ENCODE data around the gene CELF4.

Gene CELF4

DNA sequence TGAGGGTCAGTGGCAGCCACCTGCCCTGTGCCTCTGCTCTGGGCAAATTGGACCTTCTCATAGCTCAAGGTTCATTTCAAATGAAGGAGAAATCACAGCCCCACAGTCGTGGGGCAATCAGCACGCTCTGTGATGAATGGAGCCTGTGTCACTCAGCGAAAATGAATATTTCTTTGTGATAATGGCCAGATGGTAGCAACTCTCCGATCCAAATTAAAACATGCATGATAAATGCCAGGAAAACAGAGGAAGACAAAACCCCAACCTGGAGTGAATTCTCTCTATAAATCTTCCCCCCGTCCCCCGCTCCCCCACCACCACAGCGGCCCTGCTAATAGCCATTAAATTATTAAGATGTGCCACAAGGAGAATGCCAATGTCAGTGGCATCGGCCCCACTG, 258.4 kb downstream of the CELF4 start:
- no peak for DNase-seq

DNA sequence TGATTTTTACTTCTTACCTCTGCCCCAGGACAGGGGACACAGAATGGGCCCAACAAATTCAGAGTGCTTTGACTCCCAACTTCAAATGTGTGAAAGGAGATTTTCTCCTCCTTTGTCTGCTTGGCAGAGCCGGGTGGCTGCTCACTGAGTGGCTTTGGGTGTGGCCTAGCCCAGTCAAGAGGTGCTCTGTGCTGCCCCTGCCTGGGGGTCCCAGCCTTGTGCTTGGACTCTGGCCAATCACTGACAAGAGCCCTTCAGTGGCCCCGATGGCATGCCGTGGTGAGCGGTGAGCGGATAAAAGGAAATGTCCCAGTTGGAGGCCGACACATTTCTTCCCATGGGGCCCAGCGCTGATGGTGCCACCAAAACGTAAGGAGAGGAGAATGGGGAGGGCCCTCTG, 259.2 kb downstream of the CELF4 start:
- DNase-seq, result no peak

DNA sequence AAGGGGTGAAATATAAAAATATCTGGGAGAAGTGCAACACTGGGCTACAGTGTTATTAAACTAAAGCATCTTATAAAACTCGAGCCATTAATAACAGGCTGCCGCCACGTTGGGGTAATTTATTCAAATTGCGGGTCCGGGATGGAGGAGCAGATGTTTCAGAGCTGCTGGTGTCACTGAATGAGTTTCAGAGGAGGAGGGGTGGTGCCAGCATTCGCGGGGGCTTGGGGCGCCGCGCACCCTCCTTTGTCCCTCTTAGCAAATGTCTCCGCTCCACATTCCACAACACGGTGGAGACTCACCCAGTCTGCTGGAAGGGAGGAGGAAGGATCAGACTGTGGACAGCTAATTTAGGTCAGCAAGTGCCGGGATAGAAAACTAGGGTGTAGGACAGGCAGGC, 260.5 kb downstream of the CELF4 start:
- DNase-seq, result no peak

DNA sequence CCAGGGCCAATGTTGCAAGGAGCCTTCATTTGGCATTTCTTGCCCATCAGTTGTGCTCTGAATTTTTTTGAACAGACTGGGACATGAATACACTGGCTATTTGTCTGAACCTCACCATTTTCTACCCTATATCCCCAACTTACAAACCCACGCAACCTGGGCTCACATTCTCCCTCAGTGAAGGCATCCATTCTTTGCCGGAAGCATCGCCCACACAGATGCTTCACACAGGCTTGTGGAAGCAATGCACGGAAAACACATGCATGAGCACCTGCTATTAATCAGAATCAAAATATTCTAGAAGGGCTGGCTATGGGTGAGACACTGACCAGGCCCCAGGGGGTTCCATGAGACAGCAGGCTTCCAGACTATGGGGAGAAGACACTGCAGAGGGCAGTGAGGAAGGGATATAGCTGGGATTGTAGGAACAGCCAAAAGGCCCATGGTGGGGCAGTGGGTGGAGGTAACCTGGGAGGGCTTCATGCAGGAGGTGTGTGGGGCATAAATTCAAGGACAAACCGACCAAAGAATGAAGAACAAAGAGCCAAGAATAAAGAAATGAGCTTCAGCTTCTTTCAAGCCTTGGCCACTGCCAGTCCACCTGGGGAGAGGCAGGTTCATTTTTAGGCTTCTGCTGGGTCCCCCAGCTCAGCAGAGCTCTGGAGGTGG, 261.5 kb downstream of the CELF4 start:
- DNase-seq, result no peak

DNA sequence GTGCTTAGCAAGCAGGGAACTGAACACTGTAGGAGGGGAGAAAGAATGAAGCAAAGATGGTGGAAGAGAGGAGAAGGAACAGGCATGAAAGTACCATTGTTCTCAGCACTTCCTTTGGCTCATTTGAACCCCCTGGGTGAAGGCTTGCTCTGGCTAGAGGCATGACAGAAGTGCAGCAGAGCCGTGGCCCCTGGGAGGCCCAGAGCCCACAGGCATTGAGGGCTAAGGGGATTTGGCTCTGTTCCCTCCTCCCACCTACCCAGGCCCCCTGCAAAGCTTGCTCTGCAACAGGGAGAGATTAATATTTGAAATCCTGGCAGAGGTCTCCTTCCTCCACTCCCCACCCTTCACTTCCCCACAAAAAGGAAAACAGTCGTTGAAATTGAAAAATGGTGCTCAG, 262.6 kb downstream of the CELF4 start:
- no peak for DNase-seq

DNA sequence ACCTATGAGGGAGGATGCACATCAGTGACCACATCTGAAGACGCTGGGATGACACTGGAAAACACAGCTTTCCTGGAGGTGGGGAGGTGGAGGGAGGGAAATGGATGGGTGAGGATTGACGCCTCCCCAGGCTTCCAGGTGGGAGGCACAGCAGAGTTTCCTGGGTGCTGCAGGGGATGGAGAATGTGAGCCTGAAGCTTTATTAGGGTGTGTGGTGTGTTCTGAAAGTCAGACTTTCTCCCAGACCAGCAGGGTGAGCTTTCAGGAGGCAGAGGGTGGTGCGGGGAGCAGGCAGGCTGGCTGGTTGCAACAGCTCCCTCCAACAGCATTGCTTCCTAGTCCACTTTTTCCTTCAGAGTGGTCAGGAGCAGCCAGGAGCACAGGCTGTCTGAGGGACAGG, 263.1 kb downstream of the CELF4 start:
- no peak for DNase-seq

DNA sequence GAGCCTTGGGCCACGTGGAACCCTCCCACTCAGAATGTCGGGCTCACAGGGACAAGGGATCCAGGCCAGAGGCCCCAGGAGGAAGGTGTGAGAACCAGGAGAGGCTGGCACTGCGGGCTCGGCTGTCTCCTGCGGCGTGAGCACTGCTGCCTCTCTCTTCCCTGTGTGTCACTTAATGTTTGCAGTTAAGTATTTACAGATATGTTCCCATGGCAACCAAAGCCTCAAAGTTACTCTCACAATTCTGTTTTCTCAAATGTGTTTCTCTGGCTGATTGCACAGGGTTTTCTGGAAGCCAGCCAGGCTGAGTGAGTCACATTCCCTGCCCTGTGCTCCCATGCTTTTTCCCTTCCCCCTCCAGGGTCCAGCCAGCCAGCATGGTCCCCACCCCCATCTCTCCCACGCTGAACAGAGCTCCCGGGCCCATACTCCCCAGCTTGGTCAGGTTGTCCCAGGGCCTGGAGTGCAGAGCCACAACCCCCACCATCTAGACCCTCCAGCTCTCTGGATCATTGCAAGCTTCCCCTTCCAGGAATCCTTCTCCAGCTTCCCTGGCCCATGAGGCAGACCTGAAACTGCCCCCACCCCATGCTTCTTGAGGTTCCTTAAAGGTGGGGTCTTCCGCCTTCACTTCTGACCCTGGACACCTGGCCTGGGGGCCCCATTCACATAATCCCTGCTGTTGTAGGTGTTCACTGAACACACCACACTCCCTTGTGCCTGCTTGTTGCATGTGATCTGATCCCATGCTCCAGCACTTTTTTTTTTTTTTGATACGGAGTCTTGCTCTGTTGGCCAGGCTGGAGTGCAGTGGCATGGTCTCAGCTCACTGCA, 265.9 kb downstream of the CELF4 start:
- no peak for DNase-seq

DNA sequence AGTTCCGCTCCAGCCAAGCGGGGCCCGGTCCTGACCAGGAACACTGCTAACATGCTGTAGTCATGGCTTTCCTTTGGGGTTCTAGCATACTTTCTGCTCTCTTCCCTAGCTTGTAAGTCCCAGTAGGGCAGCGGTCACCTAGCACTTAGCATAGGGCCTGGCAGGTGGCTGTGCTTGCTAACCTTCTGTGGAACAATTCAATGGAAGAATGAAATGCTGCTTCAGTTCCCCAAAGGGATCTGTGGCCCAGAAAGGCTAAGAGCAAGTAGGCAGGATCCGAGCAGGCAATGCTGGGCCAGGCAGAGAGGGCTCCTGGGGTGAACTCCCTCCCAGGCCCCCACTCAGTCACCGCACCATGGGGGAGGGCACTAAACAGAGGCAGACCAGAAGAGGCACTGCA, 266.8 kb downstream of the CELF4 start:
- no peak for DNase-seq

DNA sequence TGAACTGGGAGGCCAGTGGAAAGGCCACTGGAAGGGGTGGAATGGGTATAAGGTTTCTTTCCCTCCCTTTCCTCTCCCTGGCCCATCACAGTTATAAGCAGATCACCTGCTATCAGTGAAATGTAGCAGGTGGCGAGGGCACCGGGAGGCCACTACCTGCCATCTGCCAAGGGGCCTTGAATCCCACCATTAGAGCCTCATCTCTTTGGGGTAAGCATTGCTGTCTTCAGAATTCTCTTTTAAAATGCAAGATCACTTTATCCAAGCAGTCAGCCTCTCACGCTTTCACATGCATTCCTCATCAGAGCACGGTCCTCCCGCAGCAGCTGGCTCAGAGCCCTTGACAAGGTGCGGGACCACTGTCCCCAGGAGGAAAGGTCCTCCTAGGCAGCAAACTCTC, 268.5 kb downstream of the CELF4 start:
- no peak for DNase-seq

DNA sequence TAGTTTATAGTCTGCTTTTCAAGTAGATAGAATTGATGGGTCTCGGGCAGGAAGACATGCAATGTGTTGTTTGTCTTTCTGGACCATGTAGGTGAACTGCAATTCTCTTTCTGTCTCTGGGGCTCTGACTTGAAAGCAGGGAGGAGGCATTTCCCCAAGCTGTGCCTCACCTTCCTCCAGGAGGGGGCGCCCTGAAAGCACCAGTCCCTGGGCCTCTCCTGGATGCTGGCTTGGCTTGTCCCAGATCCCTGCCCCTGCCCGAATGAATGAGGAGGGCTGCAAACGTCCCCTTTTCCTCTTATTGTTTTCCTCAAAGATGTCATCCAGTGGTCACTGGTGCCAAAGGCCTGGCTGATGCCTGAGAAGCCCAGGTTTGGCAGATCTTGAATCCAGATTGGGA, 270.6 kb downstream of the CELF4 start:
- no peak for DNase-seq

DNA sequence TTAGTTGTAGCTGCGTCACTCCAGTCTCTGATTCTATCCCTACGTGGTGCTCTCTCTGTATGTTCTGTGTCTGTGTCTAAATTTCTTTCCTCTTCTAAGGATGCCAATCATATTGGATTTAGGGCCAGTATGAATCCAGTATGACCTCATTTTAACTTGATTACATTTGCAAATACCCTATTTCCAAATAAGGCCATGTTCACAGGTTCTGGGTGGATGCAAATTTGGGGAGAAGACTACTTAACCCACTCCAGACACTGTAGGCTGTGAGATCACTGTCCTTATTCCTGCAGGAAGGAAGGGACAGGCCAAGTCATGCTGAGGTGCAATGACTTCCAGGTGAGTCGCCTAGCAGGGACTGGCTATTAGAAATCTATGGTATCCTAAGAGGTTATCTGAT, 272.2 kb downstream of the CELF4 start:
- DNase-seq, result no peak

DNA sequence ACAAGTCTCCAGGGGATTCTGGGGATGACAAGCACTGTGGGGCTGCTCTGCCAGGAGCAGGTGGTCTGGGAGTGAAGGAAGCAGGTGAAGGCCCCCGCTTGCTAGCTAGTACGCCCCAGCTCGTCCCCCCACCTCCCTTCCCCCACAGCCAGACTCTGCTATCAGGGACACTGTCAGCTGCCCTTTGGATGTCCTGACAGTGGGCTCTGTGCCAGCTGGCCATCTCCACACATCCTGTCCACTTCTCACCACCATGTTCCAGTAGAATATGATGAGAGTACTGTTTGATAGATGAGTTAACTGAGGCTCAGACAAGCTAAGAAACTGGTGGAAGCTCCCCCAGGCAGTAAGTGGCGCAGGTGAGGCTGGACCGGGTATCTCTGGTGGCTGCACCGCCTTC, 276.2 kb downstream of the CELF4 start:
- DNase-seq, result no peak

DNA sequence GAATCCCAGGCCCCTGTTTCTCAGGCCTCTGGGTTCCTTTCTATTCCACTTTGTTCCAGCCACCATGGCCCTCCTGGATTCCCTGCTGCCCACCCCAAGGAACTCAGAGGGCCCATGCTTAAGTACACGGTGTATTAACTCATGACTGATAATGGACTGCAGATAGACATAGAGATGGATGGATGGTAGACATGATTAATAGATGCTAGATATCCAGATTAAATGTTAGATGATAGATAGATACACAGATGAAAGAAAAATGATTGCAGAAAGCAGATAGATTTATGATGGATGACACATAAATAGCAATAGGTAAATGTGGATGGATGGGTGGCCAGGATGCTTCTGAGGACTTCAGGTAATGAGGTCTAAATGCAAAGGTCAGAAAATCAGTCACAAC, 278.0 kb downstream of the CELF4 start:
- no peak for DNase-seq

DNA sequence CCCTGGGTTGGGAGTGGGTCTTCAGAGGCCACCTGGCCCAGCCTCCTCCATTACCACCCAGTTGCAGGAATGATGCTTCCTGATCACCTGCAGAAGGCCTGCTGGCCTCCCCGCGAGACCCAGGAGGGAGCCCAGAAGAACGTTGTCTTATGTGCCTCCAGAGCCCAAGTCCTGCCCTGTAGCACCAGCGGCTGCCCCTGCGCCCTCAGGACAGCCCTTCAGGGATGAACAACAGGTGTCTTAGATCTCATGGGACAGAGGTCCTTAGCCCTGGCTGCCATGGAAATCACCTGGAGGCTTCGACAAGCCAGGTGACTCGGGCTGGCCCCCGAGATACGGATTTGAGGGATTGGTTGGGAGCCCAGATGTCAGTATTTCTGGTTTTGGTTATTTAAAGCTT, 278.8 kb downstream of the CELF4 start:
- DNase-seq, result no peak

DNA sequence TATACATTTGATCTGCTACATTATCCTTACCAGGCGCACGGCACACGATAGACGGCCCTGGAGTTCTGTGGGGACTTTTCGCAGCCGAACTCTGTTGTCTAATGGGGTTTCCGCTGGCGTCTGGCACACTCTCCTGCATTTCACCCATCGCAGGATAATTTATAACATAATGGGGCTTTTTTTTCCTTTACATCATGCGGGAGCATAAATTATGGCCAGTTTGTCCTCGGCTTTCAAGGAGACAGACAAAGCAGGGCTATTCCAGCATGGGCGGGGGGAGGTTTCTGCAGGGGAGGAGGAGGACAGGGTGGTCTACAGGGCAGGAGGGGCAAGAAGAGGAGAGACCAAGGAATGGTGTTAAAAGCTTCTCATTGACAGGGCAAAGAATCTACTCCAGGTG, 279.8 kb downstream of the CELF4 start:
- DNase-seq, result no peak

DNA sequence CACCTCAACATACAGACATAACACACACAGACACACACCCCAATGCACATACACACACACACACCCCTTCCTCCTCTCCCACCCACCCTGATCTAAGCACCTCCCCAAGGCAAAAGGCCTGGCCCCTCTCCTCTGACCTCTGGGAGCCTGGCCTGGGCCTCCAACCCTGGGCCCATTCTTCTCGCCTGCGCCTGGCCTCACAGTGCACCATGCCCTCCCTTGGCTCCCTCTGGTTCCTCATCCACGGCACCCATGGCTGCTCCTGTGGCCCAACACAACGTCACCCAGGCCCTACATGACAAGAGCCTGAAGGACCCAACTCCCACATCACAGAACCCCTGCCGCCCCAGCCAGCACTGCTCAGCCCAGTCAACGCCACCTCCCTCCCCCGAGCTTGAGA, 281.3 kb downstream of the CELF4 start:
- no peak for DNase-seq

DNA sequence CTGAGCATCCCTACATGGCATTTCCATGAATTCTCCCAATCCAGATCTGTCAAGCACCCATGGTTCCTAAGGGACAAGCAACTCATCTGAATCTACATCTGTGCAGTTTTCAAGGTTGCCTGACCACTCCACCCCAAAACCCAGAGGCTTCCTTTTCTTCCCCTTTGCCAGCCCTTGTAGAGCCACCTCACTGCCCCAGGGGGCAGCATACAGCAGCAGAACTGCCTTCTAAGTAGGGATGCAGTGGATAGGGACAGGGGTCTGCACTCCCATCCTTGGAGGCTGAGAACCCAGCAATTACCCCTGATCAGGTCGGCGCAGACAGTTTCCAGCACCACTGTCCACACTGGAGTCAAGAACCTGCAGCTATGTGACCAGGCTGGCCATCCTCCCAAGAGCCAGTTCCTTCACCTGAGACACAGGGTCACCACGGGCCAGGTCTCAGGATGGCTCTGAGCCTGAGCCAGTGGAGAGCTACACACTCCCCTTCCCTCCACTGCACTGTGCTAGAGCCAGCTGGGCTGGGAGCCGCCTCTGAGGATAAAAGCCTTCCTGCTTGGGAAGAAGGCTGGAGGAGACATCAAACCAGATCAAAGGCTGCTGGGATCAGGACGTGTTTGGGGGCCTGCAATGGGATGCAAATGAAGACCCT, 283.1 kb downstream of the CELF4 start:
- no peak for DNase-seq

DNA sequence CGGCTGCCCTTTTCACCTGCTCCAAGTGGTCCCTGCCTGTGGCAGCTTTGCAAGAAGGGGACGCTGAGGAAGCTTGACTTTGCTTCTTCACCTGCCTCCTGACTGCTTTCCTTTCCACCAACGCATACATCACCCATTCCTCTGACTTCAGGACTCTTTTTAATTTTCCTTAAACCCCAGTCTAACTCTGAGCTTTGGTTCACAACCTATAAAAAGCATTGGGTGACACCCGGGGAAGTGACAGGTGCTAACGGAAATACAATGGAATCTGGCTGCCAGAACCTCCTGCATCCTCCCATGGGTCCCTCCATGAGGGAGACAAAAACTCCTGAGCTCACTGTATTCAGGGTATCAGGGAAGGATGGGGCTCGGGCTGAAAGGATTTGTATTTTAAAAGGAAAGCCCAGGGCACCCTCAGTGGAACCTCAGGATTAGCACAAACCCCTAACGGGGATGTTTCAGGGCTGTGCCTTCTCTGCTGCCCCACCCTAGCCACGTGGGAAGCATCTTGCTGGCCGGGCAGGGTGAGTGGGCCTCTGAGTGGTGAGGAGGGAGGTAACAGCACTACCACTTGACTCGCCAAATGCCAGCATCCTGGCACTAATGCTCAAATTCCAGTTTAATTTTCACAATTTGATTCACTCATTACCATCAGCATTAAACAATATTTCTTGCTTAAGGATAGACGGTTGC, 284.8 kb downstream of the CELF4 start:
- DNase-seq, result no peak

DNA sequence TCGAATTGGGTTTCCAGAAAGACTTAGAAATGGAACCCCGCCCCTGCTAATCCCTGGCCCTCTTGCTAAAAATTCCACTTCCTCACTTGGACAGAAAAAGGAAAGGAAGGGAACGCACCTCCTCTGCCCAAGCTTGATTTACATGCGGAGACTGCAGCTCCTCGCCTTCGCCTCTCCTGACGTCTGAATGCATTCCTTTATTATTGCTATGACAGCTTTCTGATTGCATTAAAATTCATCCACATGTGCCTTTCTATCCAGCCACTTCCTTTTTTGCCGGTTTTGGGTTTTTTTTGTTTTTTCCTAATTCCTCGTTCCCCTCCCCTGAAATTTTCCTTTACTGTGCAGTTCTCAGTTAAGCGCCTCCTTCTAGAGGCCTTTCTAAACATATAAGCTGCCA, 287.8 kb downstream of the CELF4 start:
- no peak for DNase-seq

DNA sequence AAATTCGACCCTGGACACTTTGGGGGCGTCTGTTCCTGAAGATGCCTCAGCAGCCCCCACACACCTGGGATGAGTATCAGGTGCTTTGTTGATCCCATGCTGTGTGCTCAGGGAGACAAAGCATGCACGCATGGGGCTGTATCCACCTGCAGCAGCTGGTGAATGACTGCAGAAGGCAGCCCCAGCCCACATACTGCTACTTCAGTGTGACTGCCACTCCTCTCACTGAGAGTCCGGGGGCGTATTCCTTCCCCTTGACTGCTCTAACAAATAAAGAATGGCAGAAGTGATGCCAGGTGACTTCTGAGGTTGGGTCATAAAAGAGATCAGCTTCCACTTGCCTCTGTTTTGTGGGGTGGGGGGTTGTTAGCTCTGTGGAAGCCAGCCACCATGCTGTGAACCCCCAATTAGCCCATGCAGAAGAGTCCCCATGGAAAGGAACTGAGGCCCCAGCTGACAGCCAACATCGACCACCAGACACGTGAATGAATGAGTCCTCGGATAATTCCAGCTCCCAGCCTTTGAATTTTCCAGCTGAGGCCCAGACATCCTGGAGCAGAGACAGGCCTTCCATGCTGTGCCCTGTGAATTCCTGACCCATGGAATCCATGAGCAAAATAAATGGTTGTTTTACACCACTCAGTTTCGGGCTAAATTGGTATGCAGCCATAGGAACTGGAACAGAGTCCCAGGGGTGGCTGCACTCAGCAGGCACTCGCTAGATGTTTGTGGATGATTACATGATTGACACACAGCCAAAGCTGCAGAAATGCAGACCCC, 289.3 kb downstream of the CELF4 start:
- no peak for DNase-seq

DNA sequence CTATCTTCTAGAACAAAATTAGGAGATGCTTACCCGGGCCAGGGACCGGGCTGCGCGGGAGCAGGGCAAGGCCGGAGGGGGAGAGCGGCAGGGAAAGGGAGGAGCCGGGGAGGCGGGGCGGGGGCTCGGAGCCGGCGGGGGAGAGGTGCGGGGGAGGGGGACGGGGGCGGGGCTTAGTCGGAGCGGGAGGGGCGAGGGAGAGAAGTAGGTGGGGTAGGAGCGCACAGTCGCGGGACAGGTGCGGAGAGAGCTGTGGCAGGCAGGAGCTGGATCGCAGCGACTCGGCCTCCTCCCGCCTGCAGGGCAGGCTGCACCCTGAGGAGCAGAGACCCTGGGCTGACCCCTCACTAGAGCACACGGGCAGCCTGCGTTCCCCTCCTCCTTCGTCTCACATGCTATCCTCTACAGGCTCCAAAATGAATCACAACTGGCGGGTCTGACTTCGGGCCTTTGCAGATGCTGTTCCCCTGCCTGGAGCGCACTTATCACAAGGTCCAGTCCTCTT, 290.3 kb downstream of the CELF4 start:
- DNase-seq, result no peak
